Occipital lobe (tissue), 2 donors: ENCODE measurements around the gene KBTBD13. TPM values are rescaled to one million over a fixed set of nuclear protein-coding genes. Genes with fewer than 3 reads are reported as not detected.
A peak's percentile ranks its signal among the peaks of the same experiment; 100 is the strongest.

ENCODE experiments used
- DNase-seq: peaks from one replicate; lab custom pipeline; 2025; lab: John Stamatoyannopoulos, UW
- total RNA-seq: library from RNA; depleted of rRNA; stranded (reverse); fragments of >200 nt; gene quantifications from one replicate; pipeline ENCODE4 v1.2.3, GENCODE V29; 2014

The KBTBD13 gene
- total RNA-seq, 1 donor from 2014 or later, result not detected

DNA sequence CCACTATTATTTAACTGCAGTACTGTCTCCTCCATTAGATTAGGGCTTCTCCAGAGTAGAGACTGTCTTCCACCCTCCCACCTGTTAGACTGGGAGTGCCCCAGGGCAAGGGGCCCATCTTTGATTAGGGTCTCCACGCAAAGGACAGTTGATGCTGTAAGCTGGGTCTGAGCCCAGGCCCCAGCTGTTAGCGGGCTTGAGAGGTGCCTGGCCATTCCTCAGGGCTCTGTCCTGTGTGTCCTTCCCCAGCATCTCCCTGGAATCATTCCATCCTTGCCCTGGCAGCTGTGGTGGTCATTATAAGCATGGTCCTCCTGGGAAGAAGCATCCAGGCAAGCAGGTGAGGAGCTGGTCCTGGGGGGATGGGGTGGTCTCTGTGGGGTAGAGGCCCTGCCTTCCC, 25.3 kb upstream of the KBTBD13 start:
- no peak for DNase-seq

DNA sequence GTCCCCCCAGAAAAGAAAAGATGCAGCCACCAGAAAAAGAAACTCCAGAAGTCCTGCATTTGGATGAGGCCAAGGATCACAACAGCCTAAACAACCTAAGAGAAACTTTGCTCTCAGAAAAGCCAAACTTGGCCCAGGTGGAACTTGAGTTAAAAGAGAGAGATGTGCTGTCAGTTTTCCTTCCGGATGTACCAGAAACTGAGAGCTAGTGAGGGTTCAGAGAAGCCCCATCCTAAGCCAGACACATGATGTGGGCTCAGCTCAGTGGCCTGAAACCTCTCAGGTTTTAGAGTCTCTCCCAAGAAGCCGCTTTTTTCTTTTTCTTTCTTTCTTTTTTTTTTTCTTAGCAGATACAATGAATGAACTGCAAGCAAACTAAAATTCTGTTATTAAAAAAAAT, 23.6 kb upstream of the KBTBD13 start:
- no peak for DNase-seq

DNA sequence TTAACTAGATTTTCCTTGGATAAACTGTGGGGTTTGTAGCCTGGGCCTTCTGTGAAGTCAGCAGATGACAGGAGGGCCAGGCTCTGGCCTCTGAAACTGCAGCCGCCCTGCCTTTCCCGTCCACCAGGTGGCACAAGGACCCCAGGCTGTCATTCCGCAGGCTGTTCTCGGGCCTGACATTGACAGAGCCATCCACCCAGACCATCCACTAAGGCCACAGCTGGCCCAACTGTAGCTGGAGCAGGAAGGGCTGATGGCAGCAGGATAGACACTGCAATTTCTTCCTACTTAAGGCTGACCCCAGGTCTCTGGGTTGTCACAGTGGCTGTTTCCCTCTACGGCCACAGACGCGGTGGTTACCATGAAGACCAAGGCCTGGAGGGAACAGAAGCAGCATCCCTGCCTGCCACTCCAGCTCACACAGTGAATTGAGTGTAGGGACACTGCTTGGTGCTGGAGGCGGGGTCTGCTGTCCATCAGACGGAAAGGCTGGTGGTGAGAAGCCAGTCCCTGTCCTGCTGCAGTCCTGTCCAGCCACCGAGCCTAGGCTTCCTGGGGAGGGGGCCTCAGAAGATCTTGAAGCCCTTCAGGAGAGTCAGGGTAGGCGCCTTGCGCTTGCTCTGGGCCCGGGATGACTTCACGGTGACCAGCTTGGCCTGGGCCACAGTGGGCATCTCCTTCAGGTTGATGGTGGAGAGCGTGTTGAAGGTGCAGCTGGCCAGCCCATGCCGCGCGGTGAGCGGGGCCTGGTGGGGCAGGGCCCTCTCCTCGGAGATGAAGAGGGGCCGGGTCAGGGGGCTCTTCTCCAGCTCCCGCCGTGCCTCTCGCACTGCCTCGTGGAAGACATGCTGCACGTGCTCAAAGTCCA, 22.0 kb upstream of the KBTBD13 start:
- DNase-seq, result peak; percentile 42

DNA sequence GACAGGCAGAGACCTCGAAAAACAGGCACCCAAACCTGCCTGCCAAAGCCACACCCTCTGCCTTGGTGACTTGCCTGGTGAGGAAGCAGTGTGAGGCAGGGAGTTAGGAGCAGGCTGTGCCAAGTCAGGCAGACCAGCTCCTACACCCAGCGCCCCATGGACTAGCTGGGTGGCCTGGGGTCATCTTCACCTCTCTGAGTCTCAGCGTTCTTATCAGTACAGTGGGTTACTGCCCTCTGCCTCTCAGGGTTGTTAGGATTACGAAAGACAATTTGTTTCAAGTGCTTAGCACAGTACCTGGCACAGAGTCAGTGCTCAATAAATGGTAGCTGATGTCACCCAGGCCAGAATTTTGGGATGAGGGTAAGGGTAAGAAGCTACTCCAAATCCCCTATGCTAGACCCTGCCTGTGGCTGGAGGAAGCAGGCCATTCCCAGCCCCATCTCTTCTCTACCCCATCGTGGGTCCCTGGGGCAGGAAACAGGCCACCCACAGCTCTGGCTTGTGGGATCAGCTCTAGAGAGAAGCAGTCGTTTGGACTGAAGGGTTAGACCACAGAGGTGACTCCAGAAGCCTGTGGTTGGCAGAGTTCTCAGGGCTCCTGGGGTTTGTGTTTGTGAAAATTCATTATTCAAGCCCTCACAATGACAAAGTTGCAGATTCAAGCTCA, 21.2 kb upstream of the KBTBD13 start:
- DNase-seq, result no peak

DNA sequence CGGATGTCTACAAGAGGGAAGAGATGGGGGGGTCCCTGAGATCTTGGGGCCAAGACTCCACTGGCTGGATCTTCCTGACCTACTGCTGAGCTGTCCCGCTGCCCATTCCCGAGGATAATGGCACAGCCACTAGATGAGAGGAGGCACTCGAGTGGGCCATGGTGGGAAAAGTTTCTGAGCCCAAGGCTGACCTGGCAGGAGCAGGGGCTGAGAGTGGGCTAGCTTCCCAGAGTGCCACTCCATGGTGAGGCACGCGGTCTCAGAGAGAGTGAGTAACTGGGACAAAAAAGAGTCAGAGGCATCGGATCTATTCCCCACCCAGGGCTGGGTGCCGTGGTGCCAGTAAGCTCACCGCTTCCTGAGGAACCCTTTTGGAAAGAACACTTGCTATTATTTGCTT, 20.4 kb upstream of the KBTBD13 start:
- no peak for DNase-seq

DNA sequence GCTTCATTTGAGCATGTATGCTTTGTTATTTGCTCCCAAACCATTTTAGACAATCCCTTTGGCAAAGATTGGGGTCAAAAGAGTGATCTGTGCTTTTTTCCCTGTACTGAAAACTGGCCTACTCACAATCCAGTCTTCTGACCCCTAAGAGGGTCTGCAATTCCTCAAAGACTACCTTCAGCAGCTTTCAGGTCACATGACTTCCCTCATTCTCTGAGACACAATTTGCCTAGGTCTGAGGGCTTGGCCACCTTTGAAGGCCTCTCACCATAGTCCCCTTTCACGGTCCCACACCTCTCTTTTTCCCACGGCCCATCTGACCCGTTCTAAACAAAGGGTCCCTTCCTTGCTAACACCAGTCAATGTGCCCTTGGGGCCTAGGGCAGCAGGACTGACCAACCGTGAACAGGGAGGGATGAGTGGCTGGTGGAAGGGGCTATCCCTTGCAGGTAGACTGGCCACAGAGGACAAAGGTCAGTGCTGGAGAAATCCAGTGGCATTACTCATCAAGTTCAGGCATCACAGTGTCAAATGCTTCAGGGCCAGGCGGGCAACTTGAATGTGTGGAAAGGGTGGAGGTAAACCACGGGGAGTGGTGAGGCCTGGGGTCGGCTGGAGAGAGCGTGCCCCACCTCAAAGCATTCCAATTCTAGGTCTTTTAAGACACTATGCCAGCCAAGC, 19.5 kb upstream of the KBTBD13 start:
- no peak for DNase-seq

DNA sequence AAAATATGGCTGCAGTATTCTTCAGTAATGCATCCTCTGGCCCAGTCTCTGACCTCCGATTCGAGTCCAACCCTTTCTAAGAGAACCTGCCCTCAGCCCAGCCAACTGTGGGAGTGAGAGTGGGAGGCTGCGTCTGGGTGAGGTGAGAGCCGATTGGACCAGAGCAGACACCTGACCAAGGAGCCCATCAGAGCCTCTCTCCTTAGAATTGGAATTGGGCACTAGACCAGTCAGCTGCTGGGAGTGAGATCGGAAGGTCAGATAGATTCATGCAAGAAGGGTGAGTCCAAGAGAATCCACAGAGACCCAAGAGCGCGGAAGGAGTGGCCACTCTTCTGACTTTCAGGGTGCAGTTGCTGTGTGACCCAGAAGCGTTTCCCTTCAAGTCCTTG, 19.0 kb upstream of the KBTBD13 start:
- no peak for DNase-seq

DNA sequence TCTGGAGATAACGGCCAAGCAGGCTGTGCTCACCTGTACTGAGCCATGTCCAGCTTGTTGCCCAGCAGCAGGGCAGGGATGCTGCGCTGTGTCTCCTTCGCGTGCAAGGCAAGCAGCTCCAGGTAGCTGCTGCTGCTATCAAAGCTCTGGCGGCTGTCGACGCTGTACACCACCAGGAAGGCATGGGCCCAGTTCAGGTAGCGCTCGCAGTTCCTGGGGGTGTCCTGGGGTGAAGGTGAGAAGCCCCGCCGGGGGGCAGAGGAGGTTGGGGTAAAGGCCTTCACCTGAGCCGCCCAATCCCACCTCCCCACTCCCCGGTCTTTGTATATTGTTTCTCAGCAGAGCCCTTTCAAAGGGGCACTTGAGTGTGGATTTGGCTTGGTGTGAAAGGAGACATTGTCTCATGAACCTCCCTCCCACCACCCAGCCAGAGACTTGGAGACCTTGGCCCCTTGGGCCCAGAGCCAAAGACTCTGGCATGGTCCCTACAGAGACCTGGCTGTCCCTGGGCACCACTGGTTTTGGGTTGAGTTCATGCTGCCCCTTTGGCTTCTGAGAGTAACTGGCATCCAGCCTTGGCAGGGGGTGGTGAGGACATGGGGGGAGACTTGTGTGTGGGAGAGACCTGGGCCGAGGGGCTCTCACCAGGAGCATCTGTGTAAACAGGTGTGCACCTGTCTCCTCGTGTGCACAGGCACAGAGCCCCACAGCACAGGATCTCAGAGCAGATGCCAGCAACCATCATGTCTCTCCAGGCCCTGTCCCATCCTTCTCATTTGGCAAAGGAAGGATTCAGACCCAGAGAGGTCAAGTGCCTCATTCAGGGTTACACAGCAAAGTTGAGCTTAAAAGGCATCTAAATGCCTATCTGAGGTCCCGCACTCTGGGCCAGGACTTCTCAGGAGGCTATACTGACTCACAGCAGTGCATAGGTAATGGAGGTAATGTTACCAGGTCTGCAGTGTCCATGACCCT, 17.9 kb upstream of the KBTBD13 start:
- DNase-seq, result no peak

DNA sequence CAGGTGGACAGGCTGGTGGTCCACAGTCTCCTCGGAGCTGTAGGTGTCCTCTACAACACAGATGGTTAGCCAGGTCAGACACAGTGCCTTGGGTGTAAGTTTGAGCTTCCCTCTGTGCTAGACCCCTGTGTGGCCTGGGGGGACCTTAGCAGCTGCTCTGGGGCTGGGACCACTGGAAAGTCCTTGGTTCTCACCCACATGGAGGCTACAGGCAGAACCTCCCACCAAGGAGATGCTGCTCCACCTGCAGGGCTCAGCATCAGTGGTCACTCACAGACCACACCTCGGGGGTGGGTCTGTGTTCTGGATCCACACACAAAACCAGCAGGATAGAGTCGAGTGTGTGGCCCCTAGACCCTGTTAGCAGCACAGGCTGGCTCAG, 17.2 kb upstream of the KBTBD13 start:
- no peak for DNase-seq

DNA sequence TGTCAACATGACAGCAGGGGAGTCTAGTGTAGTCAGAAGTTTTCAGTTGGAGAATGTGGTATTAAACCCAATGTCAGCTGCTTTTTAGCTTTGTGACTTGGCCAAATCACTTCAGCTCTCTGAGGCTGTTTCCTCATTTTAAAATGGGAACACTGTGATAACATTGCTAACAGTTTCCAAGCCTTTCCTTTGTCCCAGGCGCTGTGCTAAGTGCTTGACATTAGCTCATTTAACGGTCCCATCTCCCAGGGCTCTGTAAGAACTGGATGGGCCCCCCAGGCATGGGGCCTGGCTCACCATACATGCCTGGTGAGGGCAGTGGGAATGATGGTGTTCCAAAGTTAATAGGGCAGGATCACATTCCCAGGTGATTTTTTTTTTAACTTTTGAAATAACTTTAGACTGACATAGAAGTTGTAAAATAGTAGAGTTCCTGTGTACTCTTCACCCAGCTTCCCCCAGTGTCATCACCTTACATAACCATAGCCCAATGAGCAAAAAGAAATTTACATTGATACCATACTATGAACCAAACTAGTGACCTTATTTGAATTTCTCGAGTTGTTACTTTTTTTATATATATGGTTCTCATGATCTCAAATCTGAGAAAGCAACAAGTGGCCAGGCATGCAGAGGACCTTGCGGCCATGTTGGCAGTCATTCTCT, 16.5 kb upstream of the KBTBD13 start:
- DNase-seq, result no peak

DNA sequence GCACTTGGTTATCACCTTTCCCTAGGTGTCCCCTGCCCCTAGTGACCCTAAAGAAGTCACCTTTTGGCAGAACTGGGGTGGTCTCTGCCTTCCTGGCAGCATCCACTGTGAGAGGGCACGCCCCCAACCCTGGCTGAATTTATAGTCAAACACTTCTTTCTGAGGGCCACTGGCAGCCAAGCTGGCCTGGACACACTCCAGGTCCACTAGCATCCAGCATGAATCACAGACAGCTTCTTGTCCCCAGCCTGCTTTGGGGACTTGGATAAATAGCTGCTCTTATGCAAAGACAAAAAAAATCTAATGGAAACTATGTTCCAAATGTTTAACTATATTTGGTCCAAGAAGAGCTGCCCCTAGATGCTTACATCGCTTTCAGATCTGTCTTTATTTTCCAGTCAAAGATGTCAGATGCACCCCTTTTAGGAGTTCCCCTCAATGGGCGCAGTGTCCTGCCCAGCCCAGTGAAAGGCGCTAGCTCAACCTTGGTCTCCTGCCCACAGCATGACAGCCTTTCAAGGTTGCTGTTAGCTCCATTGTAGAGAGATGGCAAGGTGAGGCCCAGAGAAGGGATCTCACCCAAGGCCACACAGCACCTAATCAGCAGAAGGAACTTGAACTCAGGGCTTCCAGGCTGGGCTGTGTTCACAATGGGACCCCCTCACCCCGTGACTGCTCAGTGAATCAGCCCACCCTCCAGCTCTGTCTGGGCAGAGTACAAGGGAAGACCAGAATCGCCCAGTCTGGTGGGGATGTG, 15.7 kb upstream of the KBTBD13 start:
- peak; percentile 24 for DNase-seq

DNA sequence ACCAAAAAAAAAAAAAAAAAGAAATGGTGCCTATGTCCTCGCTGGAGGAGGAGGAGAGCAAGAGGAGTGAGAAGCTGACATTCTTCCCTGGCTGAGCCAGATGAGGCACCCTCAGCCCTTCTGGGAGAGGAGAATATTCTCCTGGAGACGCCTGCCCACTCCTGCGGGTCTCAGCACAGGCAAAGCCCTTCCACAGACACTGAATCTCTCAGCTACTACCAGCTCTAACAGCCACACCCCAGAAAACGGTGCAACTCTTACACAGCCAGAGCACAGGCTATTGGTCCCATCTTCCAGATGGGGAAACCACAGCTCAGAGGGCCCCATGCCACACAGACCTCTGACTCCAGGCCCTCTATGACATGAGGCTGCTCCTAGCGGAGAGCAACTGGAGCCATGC, 14.5 kb upstream of the KBTBD13 start:
- no peak for DNase-seq

DNA sequence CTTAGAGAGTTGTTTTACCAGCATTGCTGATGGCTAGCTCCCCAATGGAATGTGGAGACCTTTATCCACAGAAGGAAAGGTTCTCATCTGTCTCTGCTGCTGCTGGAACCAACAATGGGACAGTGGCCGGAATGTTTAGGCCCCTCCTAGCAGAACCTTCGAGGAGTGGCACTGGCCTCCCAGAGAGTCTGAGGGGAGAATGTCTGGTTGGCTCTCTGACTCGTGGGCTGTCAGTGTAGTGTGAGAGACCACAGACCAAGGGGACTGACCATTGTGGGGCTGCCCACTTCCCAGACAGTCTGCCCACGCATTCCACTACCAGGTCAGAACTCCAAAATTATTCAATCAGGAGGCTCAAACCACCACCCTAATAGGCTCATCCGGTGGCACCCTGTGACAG, 13.8 kb upstream of the KBTBD13 start:
- DNase-seq, result no peak

DNA sequence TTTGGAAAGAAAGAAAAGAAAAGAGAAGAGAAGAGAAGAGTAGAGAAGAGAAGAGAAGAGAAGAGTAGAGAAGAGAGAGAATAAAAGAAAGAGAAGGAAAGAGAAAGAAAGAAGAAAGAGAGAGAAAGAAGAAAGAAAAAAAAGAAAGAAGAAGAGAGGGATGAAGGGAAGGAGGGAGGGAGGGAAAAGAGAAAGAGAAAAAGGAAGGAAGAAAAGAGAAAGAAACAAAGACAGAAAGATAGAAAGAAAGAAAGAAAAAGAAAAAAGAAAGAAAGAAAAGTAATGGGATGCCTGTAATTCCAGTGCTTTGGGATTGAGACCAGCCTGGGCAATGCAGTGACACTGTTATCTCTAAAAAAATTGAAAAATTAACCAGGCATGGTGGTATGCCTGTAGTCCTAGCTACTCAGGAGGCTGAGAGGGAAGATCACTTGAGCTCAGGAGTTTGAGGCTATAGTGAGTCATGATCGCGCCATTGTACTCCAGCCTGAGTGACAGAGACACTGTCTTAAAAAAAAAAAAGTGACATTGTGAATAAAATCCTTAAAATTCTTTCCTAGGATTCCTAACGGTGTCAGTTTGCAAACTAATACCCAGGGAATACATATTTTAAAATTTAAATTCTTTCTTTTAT, 10.4 kb upstream of the KBTBD13 start:
- no peak for DNase-seq

DNA sequence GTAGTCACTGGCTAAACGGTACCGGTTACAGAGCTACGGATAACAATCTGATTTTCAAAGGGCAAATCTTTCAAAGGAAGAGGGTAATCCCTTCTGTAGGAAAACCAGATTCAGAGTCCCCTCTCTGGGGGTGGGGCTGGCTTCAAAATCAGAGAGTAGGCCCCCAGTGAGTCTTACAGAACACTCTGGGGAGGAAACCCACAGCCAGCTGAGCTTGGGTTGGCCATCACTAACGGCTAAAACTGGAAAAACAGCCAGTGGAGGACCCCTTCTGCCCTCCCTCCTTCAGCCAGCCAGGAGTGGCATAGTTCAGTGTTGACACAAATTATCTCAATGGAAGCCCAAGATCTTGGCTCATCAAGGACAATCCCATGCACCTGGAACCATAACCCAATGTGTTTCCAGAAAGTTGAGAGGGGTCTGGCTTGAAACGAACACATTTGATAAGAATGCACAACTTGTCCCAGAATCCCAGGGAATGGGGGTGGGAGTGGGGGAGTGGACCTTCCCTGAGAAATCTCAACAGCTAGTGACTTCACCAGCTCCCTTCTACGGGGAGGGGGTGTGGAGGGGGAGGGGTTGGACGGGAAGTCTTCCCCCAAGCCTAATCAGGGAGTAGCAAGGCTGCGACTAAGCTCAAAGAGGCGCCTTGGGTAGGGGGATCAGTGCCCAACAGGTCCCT, 9.8 kb upstream of the KBTBD13 start:
- DNase-seq, result no peak

DNA sequence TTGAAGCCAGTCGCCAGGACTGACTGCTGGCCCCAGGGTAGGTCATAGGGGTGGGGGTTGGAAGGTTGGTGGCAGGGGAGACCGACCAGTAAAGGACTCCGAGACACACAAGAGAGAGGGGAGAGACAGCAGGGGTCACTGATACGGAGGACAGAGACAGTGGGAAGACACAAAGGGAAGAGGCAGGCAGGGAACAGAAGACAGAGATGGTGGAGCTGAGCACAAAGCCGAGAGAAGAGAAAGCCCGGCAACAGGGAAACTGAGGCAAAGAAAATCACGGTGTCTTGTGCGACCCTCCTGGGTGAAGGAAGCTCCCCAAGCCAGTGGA, 9.3 kb upstream of the KBTBD13 start:
- DNase-seq, result no peak

DNA sequence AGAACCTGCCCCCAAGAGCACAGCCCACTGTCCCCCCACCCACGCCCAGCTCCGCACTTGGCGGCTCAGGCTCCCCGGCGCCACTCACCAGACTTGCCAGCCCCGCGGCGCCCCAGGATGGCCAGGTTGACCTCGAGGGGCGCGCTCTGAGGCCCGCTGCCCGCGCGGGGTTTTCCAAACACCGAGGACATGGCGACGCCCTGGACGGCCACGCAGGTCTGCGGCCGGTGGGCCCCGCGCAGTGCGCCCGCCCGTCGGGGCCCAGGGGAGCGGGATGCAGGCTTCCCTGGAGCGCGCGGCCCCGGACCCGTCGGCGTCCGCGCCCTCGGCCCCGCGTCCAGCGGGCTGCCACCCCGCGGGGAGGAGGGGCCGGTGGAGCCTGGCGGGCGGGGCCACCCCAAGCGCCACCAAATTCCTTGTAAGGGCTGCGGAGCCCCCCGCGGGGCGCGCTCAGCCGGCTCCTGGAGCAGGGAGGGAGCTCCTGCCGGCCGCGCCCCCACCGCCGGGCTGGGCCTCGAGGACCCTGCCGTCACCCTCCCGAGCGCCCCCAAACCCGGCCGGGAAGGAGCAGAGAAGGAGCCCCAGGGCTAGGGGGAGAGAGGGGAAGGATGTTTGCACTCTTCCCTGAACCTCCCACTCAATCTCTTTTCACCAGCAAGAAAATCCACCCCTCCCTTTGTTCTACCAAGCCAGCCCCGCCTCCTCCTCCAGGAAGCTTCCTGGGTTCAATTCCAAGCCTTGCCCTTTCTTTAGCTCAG, 8.7 kb upstream of the KBTBD13 start, which contains the start of gene RASL12:
Gene RASL12, minus strand, starts transcription at position 347 of the 758 bp plus-strand sequence. Its CDS starts 156 bp downstream, at position 191.
- no peak for DNase-seq

DNA sequence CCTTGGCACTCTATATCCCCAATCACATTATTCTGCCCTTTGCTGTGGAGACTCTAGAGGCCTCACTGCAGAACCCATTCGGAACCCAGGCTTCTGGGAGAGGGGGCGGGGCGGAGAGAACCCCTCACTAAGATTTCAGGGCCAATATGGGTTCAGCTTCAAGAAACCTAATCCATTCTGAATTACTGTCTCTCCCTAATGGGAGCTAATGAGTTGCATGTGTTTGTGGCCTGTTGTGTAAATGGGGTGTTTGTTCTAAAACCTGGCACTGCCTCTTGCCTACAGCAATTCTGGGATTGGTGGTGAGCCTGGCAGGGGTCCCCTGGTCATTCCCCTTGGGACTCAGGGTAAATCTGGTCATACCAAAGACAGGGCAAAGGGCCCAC, 8.2 kb upstream of the KBTBD13 start:
- DNase-seq, result no peak
